GM18508 (cell line): ENCODE data around the gene FEV.

ENCODE experiments used
- ATAC-seq: cut with Tn5 transposase; IDR thresholded peaks from one replicate; pipeline ENCODE4 v1.9.1; 2021; ENCODE audit warnings: moderate number of reproducible peaks; ENCODE audit not compliant: insufficient read depth, unreplicated experiment

Gene FEV

GRCh38 chr2:219018286-219018685 lies 33.3 kb upstream of the FEV start:
- no peak for ATAC-seq

DNA sequence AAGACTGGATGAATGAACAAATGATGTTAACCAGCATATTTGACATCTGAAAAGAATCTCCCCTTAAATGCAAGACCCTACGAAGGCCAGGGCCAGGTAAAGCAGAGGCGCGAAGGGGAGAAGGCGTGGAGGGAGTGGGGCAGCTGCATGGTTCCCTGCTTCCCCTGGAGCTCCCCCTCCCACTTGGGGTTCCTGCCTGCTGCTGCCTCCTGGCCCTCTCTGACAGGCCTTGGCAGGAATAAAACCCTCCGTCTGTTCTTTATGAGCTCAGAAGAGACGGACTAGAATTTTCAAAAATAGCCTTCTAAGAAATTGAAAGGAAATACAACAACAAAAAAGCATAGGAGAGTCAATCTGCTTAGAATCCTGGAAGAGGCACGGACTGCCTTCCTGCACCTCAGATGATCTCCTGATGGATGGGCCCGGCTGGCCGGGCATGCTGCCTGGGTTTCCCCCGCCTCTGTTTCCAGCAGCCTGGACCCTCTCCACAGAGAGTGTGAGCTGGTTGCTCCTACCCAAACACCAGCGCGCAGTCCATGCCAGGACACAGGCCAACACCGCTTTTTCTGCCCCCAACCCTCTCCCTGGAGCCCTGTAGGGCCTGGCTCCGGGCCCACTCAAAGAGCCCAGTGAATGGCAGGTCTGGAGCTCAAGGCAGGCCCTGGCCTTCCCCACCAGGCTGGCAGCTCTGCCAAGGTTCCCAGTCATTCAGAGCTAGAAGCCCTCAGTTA lies 32.4 kb upstream of the FEV start:
- no peak for ATAC-seq

DNA sequence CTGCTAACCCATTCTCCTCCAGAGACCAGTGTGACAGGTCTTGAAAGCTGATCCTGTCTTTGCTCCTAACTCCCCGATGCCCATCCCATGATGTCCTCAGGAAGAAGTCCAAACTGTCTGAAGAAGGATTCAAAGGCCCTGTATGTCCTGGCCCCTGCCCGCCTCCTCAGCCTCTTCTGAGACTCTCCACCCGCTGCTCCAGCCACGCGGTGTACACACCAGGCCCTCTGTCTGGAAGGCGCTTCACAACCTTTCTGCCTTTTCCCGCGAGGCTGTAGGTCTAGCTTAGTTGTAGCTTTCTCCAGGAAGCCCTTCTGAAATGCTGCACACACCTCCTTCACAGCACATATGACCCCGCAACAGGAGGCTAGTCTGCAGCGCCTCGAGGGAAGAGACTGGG lies 31.7 kb upstream of the FEV start:
- no peak for ATAC-seq

GRCh38 chr2:219010873-219011272 lies 25.9 kb upstream of the FEV start:
- ATAC-seq: no peak

- no peak for ATAC-seq
These were observed 25.3 kb upstream of the FEV start for GRCh38 chr2:219010162-219010756.

DNA sequence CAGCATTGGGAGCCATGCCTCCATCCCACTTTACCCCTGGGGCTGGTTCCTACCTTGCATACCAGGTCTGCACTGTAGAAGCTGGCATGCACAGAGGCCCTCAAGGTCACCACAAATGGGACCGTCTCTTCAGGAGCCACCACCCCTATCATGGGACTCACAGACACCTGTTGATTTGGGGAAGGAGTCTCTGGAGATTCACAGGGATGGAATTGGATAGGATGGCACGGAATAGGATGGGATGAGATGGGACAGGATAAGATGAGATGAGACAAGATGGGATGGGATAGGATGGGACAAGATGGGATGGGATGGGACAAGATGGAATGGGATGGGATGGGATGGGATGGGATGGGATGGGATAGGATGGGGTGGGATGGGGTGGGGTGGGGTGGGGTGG lies 24.3 kb upstream of the FEV start:
- ATAC-seq: no peak

DNA sequence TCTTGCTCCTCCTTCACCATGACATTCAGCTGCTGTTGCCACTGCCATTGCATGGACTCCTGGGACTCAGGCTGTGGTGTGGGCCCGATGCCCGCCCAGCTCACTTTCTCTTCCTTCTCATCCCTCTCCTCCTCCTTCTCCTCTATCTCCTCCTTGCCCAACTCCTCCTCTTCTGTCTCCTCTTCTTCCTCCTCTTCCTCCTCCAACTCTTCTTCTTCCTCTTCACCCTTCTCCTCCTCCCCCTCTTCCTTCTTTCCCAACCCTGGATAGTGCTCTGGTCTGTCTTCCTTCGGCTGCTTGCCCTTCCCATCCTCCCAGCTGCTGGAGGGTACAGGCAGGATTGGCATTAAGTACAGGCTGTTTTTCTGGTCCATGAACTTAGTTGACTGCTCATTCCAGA lies 19.0 kb upstream of the FEV start:
- ATAC-seq: no peak

DNA sequence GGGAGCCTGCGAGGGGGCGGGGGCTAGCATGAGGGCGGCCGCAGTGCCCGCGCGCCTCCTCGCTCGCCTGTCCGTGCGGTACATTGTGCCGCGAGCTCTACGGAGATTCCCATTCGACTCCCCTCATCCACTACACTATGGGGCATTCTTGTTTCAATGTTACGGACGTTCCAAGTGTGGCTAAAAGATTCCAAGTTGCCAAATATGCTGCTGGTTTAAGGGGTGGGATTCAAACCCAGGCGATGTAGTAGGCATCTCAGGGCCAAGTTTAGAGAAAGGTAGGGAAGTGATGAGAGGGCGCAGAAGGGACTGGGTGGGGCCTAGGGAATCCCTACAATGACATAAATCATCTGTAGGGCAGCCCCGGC lies 18.3 kb upstream of the FEV start:
- ATAC-seq: no peak

- no peak for ATAC-seq
These were observed 17.6 kb upstream of the FEV start for GRCh38 chr2:219002395-219003266.

- ATAC-seq: no peak
These were observed 16.8 kb upstream of the FEV start for GRCh38 chr2:219001577-219002394.

DNA sequence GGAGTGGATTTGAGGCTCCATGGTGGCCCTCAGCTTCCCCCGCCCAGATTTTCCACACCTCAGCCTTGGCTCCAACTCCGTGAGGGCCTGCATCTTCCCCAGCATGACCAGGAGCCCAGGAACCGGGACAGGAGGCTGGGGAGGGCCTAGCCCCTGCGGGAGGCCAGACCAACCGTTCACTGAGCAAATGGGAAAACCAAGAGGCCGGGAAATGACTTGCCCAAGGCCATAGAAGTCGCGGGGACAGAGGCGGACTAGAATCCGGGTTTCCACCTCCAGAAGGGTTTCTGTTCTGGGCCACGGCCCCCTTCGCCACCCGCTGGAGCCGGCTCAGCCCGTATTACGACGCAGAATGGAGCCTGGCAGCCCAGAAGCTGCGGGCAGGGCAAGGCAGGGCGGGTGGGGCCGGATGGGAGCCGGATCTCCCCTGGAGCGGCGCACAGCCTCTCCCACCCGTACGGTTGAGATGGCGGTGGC lies 16.2 kb upstream of the FEV start:
- no peak for ATAC-seq

GRCh38 chr2:219000569-219000960 lies 15.6 kb upstream of the FEV start:
- no peak for ATAC-seq

- no peak for ATAC-seq
These were observed 15.0 kb upstream of the FEV start for GRCh38 chr2:218999881-219000568.

DNA sequence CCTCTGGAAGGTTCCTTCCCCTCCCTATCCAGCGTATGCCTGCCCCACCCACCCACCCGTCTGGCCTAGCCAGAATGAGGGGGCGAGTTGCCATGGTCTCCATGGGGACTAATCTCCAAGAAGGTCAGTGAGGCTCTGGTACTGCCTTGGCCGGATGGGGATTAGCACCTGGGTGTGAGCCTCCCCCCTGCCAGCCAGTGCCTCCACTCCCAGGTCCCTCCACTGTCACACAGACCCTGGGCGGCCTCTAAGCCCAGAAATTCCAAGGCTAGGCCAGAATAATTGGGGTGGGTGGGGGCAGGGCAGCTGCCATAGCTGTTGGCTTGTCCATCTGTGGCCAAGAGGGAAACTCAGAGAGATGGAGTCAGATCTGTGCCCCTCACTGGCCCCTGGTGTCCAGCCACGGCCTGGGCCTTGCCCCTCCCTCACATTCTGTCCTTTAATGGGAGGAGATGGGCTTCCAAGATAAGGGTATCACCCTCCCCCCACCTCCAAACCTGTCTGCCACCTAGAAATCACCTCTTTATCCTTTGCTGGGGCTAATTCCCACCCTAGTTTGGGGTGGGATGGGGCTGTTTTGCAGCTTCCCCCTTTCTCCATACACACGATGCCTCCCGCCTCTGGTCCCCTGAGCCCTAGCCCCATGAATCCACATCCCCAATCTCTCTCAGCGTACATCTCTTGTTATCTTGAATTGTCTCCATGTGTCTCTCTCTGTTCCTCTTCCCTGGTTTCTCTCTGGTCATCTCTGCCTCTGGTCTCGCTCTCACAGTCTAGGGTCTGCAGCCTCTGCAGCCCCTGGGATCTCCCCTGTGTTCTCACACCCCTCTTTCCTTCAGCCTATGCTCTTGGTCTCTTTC lies 14.3 kb upstream of the FEV start:
- ATAC-seq: no peak

- no peak for ATAC-seq
These were observed 13.5 kb upstream of the FEV start for GRCh38 chr2:218998414-218999002.

DNA sequence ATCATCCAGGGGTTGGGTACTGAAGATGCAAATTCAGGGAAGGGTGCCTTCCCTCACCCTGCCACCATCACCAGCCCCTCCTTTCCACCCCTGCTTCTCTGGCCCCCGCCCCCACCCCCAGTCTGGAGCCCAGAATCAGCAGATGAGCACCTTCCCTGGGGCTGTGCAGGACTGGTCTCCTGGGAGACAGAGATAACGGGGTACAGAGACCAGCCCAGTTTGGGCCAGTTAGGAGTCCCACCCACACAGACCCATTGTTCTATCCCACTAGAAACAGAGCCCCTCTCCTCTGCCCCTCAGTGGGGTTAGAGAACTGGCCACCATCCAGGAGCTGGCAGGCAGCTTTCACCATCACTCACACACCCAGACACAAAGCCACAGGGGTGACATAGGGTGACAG lies 12.7 kb upstream of the FEV start:
- no peak for ATAC-seq

GRCh38 chr2:218996937-218997336 lies 12.0 kb upstream of the FEV start:
- no peak for ATAC-seq

- no peak for ATAC-seq
These were observed 11.2 kb upstream of the FEV start for GRCh38 chr2:218995972-218996711.
